Measurements from ENCODE around the gene LRRC1.

LRRC1 gene

DNA sequence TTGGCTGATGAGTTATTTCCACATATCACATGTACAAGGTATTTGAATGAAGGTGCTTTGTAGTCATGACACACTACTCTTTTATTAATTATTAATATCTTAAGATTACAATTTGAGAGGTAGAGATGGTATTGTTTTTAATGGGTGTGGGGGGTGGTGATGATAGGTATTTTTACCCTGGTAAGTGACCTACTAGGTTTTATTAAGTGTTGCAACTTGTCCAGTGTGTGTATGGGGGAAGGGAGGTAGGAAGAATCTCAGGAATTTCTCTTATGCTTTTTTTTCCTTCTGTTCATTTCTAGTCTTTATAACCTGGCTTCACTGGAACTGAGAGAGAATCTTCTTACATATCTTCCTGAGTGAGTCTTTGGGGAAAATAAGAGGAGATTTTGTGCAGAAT, 101.4 kb downstream of the LRRC1 start:
- no peak for DNase-seq

- DNase-seq, result no peak
Measured at GRCh38 chr6:53898026-53898795, 103.4 kb downstream of the LRRC1 start.

- no peak for DNase-seq
Measured at GRCh38 chr6:53899512-53899911, 104.7 kb downstream of the LRRC1 start.

- no peak for DNase-seq
Measured at GRCh38 chr6:53903357-53903756, 108.6 kb downstream of the LRRC1 start.

- DNase-seq, result no peak
Measured at GRCh38 chr6:53906103-53906502, 111.3 kb downstream of the LRRC1 start.

- DNase-seq, result no peak
Measured at GRCh38 chr6:53906842-53907241, 112.0 kb downstream of the LRRC1 start.

- DNase-seq, result no peak
Measured at GRCh38 chr6:53910834-53911233, 116.0 kb downstream of the LRRC1 start.

- no peak for DNase-seq
Measured at GRCh38 chr6:53912661-53913060, 117.9 kb downstream of the LRRC1 start.

DNA sequence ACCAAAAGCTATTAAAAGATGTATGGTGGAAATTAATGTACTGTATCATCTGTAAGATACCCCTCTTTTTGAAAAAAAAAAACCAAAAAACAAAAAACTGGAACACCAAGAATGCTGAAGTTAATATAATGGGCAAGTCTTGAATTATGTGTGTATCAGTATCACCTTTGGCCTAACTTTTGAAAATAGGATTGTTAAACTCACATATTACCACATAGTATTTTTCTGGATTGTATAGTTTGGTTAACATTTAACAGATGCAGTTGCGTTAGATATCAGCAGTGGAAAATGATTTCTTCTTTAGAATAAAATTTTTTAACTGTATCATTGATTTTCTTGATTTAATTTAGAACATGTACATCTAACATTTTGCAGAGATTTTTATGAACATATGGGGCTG, 118.5 kb downstream of the LRRC1 start:
- no peak for DNase-seq

GRCh38 chr6:53915026-53915691, 120.4 kb downstream of the LRRC1 start:
- DNase-seq, result no peak

- no peak for DNase-seq
Measured at GRCh38 chr6:53916804-53917463, 122.1 kb downstream of the LRRC1 start.

GRCh38 chr6:53917464-53917842, 122.6 kb downstream of the LRRC1 start:
- DNase-seq, result no peak

DNA sequence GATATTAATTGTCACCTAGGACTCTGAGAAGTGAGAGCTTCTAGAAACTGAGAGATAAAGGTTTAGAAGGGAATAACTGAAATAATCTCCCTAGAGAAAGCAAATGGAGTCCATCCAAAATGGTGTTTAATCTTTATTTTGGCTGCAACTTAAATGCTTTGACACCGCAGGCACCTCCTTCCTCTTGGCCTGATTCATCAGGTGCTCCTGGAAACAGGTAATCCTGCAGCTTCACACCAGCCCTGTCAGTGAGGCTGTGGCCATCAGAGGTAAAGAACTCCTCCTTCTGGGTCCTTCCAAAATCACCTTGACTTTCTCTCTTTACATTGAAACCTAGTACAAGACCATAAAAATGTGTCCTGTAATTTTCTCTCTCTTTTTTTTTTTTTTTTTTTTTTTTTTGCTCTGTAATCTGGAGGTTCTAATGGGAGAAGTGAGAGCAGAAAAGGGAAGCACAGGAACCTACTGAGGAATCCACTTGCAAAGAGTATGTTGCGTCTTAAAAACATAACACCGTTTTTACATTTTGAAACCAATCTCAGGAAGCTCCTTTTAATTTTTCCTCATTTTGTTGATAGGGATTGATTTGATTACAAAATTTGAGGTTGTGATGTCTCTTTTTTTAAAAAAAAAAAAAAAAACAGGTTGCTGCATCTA, 124.2 kb downstream of the LRRC1 start:
- no peak for DNase-seq

GRCh38 chr6:53919881-53920360, 125.1 kb downstream of the LRRC1 start:
- no peak for DNase-seq

DNA sequence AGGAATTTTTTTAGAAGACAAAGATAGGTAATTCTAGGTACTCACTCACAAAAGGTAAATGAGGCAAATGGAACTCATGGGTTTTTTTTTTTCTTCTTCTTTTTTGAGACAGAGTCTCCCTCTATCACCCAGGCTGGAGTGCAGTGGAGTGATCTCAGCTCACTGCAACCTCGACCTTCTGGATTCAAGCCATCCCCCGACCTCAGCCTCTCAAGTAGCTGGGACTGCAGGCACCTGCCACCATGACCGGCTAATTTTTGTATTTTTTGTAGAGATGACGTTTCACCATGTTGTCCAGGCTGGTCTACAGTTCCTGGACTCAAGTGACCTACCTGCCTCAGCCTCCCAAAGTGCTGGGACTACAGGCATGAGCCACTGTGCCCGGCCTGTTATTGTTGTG, 126.1 kb downstream of the LRRC1 start:
- peak; percentile 26 for DNase-seq

- DNase-seq, result no peak
Measured at GRCh38 chr6:53921639-53922038, 126.8 kb downstream of the LRRC1 start.

DNA sequence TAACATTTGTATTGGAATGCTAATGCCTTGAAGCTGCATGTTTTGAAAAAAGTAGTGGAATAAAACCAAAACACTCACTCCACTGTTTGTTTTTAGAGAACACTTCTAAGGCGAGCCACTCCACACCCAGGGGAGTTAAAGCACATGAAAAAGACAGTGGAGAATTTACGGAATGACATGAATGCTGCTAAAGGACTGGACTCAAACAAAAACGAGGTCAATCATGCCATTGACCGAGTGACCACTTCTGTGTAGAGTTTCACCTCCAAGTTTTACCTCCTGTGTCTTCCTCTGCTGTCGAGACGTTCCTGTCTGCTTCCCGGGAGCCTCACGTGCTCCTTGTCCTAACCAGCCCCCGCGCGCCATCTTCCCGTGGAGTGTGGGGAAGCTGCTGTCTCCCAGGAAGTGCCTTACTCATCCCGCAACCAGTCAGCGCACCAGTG, 127.8 kb downstream of the LRRC1 start:
- no peak for DNase-seq

DNA sequence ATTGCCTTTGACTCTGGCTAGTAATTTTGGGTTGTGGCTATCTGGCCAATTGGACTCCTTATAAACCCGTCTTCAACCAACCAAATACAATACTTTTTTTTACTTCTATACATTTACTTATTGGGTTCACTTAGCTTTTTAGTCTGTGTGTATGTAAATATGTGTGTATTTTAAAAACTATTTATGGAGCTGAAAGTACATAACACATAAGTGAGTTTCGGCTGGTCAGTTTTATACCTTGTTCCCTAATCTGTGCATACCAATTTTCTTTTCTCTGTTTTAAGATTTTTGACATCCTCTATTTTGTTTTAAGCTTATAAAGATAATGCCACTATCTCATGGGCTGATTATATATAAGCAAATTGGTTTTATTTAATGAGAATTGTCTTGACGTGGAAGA, 129.5 kb downstream of the LRRC1 start:
- no peak for DNase-seq

GRCh38 chr6:53924821-53925422, 130.1 kb downstream of the LRRC1 start:
- DNase-seq, result no peak

DNA sequence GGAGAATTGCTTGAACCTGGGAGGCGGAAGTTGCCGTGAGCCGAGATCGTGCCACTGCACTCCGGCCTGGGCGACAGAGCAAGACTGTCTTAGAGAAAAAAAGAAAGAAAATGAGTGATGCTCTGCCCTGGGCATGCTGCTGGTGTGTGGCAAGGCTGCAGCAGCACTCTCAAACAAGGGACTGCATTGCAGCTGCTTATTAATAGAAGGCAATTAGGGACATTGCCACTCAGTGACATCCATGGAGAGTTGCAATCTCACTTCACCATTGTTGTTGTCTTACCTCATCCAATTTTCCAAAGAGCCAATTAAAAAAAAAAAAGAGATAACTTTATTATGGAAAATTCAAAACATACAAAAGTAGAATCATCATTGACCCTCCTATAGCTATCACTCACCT, 131.1 kb downstream of the LRRC1 start:
- DNase-seq, result no peak

GRCh38 chr6:53926505-53926904, 131.7 kb downstream of the LRRC1 start:
- DNase-seq, result no peak

- DNase-seq, result no peak
Measured at GRCh38 chr6:53928641-53929040, 133.8 kb downstream of the LRRC1 start.
